Activated CD8-positive, alpha-beta memory T cell treated with anti-CD3 and anti-CD28 coated beads, Interleukin-2, amount 50 U/mL, for 24 hours (primary cell): ENCODE results near the gene AAGAB.
"Not testable (repeated sequence)": the region's sequence is repeated elsewhere in the genome, so short reads cannot be mapped to it uniquely, and the experiment has no call there.

Experiments used
- DNase-seq: peaks from one replicate; pipeline ENCODE4 v3.0.0-alpha.2; 2020; ENCODE audit errors: extremely low read depth

Gene AAGAB

DNA sequence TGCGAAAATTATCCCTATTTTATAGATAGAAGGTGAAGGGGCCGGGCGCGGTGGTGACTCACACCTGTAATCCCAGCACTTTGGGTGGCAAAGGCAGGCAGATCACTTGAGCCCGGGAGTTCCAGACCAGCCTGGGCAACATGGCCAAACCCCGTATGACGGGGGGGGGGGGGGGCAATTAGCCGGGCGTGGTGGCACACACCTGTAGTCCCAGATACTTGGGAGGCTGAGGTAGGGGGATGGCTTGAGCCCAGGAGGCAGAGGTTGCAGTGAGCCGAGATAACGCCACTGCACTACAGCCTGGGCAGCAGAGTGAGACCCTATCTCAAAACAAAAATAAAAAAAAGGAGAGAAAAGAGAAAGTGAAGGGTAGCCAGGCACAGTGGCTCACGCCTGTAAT, 1.4 kb downstream of the AAGAB start:
- DNase-seq: no peak

DNA sequence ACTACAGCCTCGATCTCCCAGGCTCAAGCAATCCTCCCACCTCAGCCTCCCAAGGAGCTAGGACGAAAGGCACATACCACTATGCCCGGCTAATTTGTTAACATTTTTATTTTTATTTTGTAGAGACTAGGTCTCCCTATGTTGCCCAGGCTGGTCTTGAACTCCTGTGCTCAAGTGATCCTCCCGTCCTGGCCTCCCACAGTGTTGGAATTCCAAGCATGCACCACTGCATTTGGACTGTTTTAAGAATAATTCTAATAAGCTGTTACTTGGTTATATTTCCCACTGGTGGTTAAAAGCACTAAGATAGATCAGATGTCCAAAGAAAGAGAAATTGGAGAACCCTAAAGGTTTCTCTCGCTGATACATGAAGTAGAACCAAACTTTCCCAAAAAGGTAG, 3.1 kb downstream of the AAGAB start:
- DNase-seq: no peak

GRCh38 chr15:67249830-67250229, 4.6 kb downstream of the AAGAB start:
- DNase-seq: no peak

DNA sequence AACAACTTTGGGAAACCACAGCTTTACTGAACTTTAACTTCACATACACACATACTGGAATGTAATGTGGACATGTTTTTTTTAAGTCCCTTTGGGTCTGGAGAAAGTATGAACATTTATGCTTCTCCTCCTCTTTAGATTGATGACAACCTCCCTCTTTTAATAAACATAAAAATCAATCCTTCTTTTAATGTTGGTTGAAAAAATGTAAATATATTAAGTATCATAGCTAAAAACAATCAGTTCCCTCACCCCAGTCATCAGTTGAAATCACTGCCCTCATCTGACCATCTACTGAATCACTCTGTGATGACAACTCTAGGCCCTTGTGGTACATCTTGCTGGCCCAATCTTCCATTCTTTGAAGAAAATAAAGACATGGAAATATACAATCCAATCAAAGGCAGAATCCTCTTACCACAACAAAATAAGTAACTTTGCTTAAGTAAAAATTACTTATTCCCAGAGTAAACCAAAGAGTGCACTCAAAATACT, 6.4 kb downstream of the AAGAB start:
- DNase-seq: no peak

DNA sequence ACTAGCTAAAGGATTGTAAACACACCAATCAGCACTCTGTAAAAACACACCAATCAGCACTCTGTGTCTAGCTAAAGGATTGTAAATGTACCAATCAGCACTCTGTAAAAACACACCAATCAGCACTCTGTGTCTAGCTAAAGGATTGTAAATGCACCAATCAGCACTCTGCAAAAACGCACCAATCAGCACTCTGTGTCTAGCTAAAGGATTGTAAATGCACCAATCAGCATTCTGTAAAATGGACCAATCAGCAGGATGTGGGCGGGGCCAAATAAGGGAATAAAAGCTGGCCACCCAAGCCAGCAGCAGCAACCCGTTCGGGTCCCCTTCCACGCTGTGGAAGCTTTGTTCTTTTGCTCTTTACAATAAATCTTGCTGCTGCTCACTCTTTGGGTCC, 7.9 kb downstream of the AAGAB start:
- not testable (repeated sequence) for DNase-seq

GRCh38 chr15:67244971-67245478, 9.4 kb downstream of the AAGAB start:
- no peak for DNase-seq

GRCh38 chr15:67242708-67243111, 11.8 kb downstream of the AAGAB start:
- DNase-seq: no peak

GRCh38 chr15:67241132-67241855, 13.2 kb downstream of the AAGAB start:
- DNase-seq: no peak

DNA sequence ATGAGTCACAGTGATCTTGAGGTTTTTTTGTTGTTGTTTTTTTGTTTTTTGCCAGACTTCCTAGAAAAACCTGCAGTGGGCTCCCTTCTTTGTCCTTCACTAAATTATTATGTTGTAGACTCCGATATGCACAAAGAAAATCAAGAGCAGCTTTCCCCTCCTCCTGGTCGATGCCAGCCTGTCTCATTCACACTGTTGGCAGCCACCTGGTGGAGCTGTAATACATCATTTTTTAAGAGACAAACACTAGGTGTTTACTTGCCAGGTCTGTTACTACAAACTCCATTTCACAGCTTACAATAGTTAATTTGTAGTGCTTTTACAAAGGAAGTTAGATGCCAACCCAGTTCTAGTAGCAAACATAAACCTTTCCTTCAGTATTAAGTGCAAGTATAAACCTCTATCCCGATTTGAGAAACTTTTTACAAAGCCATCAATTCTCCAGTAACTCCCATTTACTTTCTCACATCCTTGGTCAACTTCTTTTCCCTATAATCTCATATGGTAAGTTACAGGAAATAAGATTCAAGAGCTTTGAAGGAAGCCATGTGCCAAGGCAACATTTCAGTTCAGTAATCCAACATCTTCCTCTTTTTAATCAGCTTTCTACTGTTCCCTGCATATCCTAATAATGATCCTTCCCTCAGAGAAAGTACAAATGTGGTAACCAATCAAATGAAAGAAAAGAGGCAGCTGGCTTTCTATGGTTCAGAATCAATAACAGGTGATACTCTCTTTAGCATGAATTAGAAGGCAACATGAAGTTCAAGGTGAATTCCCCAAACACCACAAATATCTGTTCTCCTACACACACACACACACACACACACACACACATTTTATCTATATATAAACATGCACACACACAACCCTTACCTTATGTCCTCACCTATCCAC, 14.0 kb downstream of the AAGAB start:
- no peak for DNase-seq

DNA sequence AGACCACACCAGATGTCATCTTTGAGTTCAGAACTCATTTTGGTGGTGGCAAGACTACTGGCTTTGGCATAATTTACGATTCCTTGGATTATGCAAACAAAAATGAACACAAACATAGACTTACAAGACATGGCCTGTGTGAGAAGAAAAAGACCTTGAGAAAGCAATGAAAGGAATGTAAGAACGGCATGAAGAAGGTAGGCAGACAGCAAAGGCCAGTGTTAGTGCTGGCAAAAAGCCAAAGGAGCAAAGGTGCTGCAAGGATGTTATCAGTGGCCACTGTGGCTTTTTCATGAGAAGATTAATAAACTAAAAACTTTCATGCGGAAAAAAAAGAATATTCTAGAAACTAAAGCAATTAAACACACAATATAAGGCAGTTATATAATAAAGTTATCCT, 21.9 kb downstream of the AAGAB start:
- no peak for DNase-seq

- DNase-seq: no peak
These were observed 24.0 kb downstream of the AAGAB start for GRCh38 chr15:67230504-67230903.

DNA sequence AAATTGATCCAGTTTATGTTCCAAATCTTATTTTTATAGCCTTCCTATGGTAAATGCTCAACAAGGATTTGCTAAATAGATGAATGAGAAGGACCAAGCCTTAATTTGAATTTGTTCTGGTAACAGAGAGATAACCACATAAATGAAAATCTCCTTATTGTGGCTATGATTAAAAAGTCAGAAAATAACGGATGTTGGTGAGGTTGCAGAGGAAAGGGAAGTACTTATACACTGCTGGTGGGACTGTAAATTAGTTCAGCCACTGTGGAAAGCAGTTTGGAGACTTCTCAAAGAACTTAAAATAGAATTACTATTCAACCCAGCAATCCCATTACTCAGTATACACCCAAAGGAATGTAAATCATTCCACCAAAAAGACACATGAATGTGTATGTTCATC, 26.2 kb downstream of the AAGAB start:
- DNase-seq: no peak

- DNase-seq: no peak
These were observed 26.6 kb downstream of the AAGAB start for GRCh38 chr15:67227846-67228245.

DNA sequence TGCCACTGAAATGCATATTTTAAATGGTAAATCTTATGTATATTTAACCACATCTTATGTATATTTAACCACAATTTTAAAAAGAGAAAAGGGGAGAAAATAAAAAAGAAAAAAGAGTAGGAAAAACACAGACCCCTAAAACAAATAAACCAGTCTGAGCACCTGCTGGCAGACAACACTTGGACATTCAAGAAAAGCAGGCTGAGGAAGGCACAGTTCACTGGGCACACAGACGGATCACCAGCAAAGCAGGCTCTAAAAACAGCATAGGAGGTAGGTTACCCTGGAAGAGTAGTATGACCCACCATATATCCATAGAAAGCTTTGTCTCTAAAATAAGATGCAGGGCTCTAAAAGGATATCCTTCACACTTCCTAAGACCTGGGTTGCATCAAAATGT, 27.0 kb downstream of the AAGAB start:
- no peak for DNase-seq

- no peak for DNase-seq
These were observed 29.1 kb downstream of the AAGAB start for GRCh38 chr15:67225336-67225735.

DNA sequence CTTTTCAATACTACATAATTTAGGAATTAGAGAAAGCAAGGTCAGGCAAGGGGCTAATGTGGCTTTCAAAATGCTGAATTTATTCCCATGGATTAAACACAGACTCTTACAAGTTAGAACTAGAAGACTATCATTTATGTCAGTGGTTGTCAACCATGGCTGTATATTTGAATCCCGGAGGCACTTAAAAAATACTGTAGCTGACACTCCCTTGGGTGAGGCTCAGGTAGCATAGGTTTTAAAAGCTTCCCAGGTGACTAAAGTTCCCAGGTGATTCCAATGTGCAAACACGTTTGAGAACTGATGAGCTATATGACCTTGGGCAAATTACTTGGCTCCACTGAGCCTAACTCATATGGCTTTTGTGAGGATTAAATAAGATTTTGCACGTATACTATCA, 29.6 kb downstream of the AAGAB start:
- no peak for DNase-seq

GRCh38 chr15:67219288-67219687, 35.2 kb downstream of the AAGAB start:
- no peak for DNase-seq

DNA sequence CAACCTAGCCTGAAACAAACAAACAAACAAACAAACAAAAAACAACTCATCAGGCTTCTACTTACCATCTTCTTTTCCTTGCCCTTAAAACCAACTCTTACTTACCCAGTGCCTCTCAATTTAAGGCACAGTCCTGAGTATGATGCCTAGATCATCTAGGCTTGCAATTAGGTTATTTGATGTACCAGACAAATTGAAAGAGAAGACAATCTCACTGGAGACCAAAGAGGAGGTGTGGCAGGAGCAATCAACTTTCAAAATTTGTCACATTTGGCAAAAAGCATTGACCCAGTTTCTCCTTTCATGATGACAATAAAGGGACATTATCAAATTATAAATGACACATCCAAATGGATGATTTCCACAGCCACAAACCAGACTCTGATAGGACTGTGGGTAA, 36.0 kb downstream of the AAGAB start:
- DNase-seq: no peak

DNA sequence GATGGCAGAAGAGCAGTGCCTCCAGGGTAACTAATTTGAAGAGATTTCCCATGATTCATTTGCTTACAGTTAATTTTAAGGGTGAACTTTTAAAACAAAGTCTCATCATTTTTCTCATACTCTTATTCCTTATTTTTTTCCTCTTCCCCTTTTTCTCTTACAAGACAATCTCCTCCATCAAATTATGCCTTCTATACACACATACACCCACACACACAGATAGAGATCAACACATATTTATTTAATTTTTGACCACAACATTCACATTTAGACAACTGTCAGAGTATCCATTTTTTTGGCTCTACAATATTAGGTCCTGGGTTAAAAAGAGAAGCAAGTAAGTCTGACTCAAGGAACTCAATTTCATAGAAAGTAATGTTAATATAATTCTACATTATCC, 37.6 kb downstream of the AAGAB start:
- no peak for DNase-seq

DNA sequence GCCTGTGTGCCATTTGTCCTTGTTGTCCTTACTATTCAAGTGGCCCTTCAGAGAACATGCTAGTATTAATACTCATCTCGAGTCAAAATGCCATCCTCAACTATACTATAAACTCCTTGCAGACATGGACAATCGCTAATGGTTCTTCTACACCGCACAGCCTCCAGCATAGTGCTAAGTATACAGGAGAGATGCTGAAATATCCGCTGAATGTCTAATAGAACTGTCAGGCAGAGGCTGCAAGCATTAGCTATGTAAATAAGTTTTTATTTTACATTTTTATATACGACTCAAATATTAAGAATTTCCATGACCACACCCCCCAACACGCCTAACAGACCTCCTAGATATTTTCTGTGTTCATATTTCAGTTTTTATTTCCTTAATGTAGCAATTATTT, 39.4 kb downstream of the AAGAB start:
- DNase-seq: no peak

- no peak for DNase-seq
These were observed 41.6 kb downstream of the AAGAB start for GRCh38 chr15:67212684-67213367.

DNA sequence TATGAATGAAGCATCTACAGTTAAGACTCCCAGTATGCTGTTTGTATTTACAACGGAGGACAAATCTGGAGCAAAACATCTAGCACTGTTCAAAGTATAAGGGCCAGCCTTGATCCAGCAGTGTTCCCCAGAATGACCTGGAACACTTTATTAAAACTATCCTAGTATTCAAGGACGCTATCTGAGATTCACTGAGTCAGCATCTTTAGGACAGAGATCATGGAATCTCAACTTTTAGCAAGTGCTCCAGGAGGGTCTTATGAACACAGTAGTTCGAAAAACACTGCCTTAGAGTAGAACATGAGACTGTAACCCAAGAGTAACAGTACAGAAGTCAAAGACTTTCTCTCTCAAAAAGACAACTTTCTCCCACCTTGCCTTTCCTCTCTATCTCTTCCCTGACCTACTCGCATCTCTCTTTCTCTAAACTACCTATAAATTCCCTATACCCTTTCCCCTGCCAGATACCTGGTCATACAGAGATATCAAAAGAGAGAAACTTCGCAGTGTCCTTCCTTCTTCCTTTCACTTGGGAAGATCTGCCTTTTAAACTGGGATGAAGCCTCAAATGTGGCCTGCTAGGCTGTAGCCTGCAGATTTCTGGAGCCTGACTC, 43.8 kb downstream of the AAGAB start:
- DNase-seq: no peak
